Osteoblast (primary cell): ENCODE measurements around the gene MAMDC4. TPM values are rescaled to one million over a fixed set of nuclear protein-coding genes. Genes with fewer than 3 reads are reported as not detected.

Experiments used
- DNase-seq: peaks from one replicate; pipeline ENCODE4 v3.0.0; 2011; ENCODE audit warnings: low spot score, mixed read lengths; ENCODE audit not compliant: insufficient read length; ENCODE audit errors: missing footprints
- H2AFZ ChIP-seq: 2 replicates; pipeline ENCODE4 v1.6.0; 2011; ENCODE audit warnings: mild to moderate bottlenecking, low read length
- H3K27ac ChIP-seq: 2 replicates; pipeline ENCODE4 v1.5.1; 2011; ENCODE audit warnings: mild to moderate bottlenecking, low read depth, low read length, moderate library complexity
- H3K27me3 ChIP-seq: 2 replicates; pipeline ENCODE4 v1.6.0; 2012; ENCODE audit warnings: mild to moderate bottlenecking, control low read depth, inconsistent platforms, low read length, moderate library complexity; ENCODE audit not compliant: insufficient read depth
- H3K36me3 ChIP-seq: 2 replicates; pipeline ENCODE4 v1.5.1; 2011; ENCODE audit warnings: mild to moderate bottlenecking, low read length, control low read depth, moderate library complexity; ENCODE audit not compliant: insufficient read depth
- H3K4me1 ChIP-seq: 2 replicates; pipeline ENCODE4 v1.5.1; 2011; ENCODE audit warnings: mild to moderate bottlenecking, low read length, control low read depth, moderate library complexity; ENCODE audit not compliant: insufficient read depth
- H3K4me2 ChIP-seq: 2 replicates; pipeline ENCODE4 v1.6.0; 2011; ENCODE audit warnings: mild to moderate bottlenecking, low read length; ENCODE audit not compliant: insufficient read depth
- H3K4me3 ChIP-seq: fragments of 200-600 bp; sonication (generic); 3 replicates; pipeline ENCODE4 v1.5.1; 2012; ENCODE audit warnings: mild to moderate bottlenecking, low read length, inconsistent platforms; ENCODE audit not compliant: insufficient read depth
- H3K79me2 ChIP-seq: 2 replicates; pipeline ENCODE4 v1.6.0; 2012; ENCODE audit warnings: mild to moderate bottlenecking, low read length, control low read depth, inconsistent platforms; ENCODE audit not compliant: insufficient read depth
- H3K9me3 ChIP-seq: 2 replicates; pipeline ENCODE4 v1.5.1; 2011; ENCODE audit warnings: low read depth, low read length, control low read depth
- H4K20me1 ChIP-seq: 2 replicates; pipeline ENCODE4 v1.6.0; 2012; ENCODE audit warnings: mild to moderate bottlenecking, low read length, control low read depth; ENCODE audit not compliant: insufficient read depth
- total RNA-seq: library from RNA; depleted of rRNA; stranded (reverse); fragments of >200 nt; gene quantifications from 2 replicates; pipeline ENCODE4 v1.2.3, GENCODE V29; 2012
- TF ChIP-seq, protein P1 (sequence below): IDR thresholded peaks from 2 replicates; pipeline ENCODE4 v1.5.1; 2011; ENCODE audit warnings: mild to moderate bottlenecking, low read depth, low read length, moderate library complexity; ENCODE audit errors: extremely low read depth

MAMDC4 gene
- total RNA-seq, 1 donor, result 1.4 TPM

DNA sequence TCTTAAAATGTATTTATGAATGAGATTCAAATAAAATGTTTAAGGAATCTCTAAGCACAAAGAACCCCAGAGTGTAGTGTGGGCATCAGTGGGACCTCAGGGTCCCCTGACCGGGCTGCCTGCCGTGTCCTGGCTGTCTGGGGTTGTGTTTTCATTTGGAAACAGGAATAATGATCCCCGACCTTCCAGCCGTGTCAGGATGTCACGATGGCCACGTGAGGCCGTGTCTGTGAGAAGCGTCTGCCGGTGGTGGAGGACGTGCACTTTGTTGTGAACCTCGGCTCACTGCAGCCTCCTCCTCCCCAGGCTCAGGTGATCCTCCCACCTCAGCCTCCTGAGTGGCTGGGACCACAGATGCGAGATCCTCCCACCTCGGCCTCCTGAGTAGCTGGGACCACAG, 38.5 kb downstream of the MAMDC4 start:
- Histone ChIP-seq H3K36me3 (peaks cover 3% of the 10 kb centered on the region), H3K27me3 (no peaks in the 10 kb centered on the region), H3K27ac (no peak overlapping the region), H3K4me3 (no peak overlapping the region), H3K9me3 (no peaks in the 10 kb centered on the region), H2AFZ (no peak overlapping the region), H4K20me1 (peaks cover 10% of the 10 kb centered on the region), H3K4me2 (no peak overlapping the region), H3K79me2 (peaks cover 83% of the 10 kb centered on the region), H3K4me1 (peaks cover 5% of the 10 kb centered on the region)
- DNase-seq, result no peak
- TF ChIP-seq, protein P1, sequence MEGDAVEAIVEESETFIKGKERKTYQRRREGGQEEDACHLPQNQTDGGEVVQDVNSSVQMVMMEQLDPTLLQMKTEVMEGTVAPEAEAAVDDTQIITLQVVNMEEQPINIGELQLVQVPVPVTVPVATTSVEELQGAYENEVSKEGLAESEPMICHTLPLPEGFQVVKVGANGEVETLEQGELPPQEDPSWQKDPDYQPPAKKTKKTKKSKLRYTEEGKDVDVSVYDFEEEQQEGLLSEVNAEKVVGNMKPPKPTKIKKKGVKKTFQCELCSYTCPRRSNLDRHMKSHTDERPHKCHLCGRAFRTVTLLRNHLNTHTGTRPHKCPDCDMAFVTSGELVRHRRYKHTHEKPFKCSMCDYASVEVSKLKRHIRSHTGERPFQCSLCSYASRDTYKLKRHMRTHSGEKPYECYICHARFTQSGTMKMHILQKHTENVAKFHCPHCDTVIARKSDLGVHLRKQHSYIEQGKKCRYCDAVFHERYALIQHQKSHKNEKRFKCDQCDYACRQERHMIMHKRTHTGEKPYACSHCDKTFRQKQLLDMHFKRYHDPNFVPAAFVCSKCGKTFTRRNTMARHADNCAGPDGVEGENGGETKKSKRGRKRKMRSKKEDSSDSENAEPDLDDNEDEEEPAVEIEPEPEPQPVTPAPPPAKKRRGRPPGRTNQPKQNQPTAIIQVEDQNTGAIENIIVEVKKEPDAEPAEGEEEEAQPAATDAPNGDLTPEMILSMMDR, result no peak

DNA sequence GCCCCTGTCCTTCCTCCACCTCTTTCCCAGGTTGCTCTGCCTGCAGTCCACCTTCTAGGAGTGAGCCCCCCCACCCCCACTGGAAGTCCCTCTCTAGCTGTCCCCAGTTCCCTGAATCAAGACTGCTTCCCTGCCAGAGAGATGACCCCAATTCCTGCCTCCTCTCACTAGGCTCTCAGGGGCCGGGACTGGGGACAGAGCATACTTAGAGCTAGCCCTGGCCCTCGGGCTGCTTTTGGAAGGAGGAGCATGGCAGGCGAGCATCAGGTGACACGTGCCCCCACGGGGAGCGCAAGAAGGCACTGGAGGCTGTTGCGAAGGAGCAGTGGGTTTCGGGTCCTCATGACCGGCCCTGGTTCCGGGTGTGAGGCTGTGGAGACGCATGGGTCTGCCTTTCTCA, 43.9 kb downstream of the MAMDC4 start:
- Histone ChIP-seq H3K79me2 (peaks cover 65% of the 10 kb centered on the region), H3K27ac (no peak overlapping the region), H2AFZ (no peak overlapping the region), H3K36me3 (peaks cover 17% of the 10 kb centered on the region), H3K9me3 (no peaks in the 10 kb centered on the region), H3K27me3 (no peaks in the 10 kb centered on the region), H4K20me1 (peaks cover 9% of the 10 kb centered on the region), H3K4me2 (no peak overlapping the region), H3K4me3 (no peak overlapping the region), H3K4me1 (peaks cover 3% of the 10 kb centered on the region)
- TF ChIP-seq, protein P1, result no peak
- peak; percentile 62 for DNase-seq

GRCh38 chr9:136898483-136899100, 46.4 kb downstream of the MAMDC4 start:
- Histone ChIP-seq H3K4me3 (no peak overlapping the region), H3K4me1 (peaks cover 26% of the 10 kb centered on the region), H4K20me1 (peaks cover 9% of the 10 kb centered on the region), H3K36me3 (peaks cover 21% of the 10 kb centered on the region), H2AFZ (no peak overlapping the region), H3K79me2 (peaks cover 44% of the 10 kb centered on the region), H3K27ac (no peak overlapping the region), H3K4me2 (no peak overlapping the region), H3K27me3 (no peaks in the 10 kb centered on the region), H3K9me3 (no peaks in the 10 kb centered on the region)
- DNase-seq, result peak; percentile 68
- TF ChIP-seq, protein P1, result no peak

- peak; percentile 22 for DNase-seq
- H3K27me3 ChIP-seq, result no peaks in the 10 kb centered on the region
- H3K4me3 ChIP-seq, result no peak overlapping the region
- peaks cover 9% of the 10 kb centered on the region for H4K20me1 ChIP-seq
- H2AFZ ChIP-seq, result no peak overlapping the region
- H3K36me3 ChIP-seq, result peaks cover 24% of the 10 kb centered on the region
- no peaks in the 10 kb centered on the region for H3K9me3 ChIP-seq
- peaks cover 40% of the 10 kb centered on the region for H3K79me2 ChIP-seq
- H3K27ac ChIP-seq, result no peak overlapping the region
- TF ChIP-seq, protein P1, result no peak
- no peak overlapping the region for H3K4me2 ChIP-seq
- peaks cover 26% of the 10 kb centered on the region for H3K4me1 ChIP-seq
Measured at GRCh38 chr9:136899196-136899595, 47.0 kb downstream of the MAMDC4 start.
